Choroid plexus epithelial cell (primary cell): ENCODE measurements around the gene CXCR1.
"Not testable (repeated sequence)": the region's sequence is repeated elsewhere in the genome, so short reads cannot be mapped to it uniquely, and the experiment has no call there.

Experiments used
- DNase-seq: peaks from one replicate; pipeline ENCODE4 v3.0.0-alpha.2; 2010; ENCODE audit warnings: low read depth
- H3K4me3 ChIP-seq: 2 replicates; pipeline ENCODE4 v1.5.1; 2011; ENCODE audit warnings: low read depth, mild to moderate bottlenecking, control low read depth, low read length, moderate library complexity
- TF ChIP-seq, protein P1 (sequence below): conservative IDR thresholded peaks from 2 replicates; pipeline ENCODE4 v1.5.1; 2011; ENCODE audit warnings: low read depth, mild to moderate bottlenecking, control low read depth, inconsistent platforms, low read length, moderate library complexity

CXCR1 gene

GRCh38 chr2:218128781-218129457 lies 37.8 kb downstream of the CXCR1 start:
- no peak for DNase-seq
- H3K4me3 ChIP-seq = no peak overlapping the region
- TF ChIP-seq, protein P1, sequence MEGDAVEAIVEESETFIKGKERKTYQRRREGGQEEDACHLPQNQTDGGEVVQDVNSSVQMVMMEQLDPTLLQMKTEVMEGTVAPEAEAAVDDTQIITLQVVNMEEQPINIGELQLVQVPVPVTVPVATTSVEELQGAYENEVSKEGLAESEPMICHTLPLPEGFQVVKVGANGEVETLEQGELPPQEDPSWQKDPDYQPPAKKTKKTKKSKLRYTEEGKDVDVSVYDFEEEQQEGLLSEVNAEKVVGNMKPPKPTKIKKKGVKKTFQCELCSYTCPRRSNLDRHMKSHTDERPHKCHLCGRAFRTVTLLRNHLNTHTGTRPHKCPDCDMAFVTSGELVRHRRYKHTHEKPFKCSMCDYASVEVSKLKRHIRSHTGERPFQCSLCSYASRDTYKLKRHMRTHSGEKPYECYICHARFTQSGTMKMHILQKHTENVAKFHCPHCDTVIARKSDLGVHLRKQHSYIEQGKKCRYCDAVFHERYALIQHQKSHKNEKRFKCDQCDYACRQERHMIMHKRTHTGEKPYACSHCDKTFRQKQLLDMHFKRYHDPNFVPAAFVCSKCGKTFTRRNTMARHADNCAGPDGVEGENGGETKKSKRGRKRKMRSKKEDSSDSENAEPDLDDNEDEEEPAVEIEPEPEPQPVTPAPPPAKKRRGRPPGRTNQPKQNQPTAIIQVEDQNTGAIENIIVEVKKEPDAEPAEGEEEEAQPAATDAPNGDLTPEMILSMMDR = no peak

DNA sequence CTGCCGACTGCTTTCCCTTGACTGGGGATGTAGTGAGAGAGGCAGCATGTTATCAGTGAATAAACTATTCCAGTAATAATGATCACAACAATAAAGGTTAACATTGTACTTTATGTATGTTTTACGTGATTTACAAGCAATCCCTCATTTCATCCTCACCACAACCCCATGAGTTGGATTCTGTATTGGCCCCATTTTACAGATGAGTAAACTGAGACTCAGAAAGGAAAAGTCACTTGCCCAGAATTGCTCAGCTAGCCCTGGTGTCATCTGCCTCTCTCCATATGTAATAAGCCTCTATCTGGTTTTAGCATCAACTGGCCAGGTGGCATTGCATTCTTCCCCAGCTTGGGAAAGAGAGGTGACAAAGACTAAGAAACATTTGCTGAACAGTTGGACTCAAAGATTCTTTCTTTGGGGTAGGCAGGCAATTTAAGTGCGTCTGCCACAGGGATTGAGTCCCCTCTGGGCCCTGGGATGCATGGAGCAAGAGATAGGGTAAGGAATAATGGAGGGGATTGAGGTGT lies 38.8 kb downstream of the CXCR1 start:
- TF ChIP-seq, protein P1 = no peak

DNA sequence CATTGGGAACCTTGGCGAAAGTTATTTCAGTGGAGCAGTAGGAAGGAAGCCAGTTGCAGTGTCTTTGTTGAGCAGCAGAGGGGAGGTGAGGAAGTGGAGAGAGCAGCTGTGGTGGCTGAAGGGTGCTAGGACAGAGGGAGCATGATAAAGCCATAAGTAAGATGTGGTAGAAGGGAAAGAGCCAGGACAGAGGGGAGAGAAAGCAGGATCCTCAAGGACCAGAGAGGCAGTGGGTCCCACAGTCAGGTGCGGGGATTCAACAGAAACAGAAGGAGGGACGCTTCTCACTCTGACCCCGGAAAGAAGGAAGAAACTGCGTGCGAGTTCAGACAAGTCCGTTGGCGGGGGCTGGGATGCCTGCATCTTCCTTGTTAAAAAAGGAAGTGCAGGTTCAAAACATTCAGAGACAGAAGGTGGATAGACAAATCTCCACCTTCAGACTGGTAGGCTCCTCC lies 41.1 kb downstream of the CXCR1 start, which contains the start of gene CXCR2:
CXCR2 (plus strand) TSS at position 403 of the 455 bp plus-strand sequence. CDS start 8,774 bp downstream, outside the sequence.
- no peak within 1 kb of the TSS for H3K4me3 ChIP-seq
- DNase-seq = no peak
- TF ChIP-seq, protein P1 = no peak

More for the DNA sequence above, 38.8 kb downstream of the CXCR1 start:
- H3K4me3 ChIP-seq = no peak overlapping the region
- DNase-seq = no peak

DNA sequence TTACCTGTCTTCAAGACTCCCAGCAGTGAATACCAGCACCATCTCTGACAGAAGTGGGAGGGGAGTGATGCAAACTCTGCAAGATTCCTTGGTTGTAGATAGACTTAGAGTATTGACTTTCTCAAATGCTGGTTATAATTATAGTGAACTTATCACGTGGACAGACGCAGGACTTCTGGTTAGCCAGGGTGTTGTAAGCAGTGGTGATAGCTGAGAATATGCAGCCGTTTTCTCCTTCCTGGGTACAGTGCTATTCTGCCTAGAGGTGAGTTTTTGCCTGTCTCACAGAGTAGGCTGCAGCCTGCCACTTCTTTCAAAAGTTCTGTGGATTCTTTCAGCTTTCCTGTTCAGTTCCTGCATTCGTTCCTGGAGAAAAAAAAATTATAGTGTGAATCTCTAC lies 41.7 kb downstream of the CXCR1 start:
- TF ChIP-seq, protein P1 = no peak
- DNase-seq = peak; percentile 10
- H3K4me3 ChIP-seq = no peak overlapping the region

- TF ChIP-seq, protein P1 = no peak
- H3K4me3 ChIP-seq = no peak overlapping the region
- DNase-seq = peak; percentile 57
Observed at GRCh38 chr2:218123986-218124385, 42.8 kb downstream of the CXCR1 start.

DNA sequence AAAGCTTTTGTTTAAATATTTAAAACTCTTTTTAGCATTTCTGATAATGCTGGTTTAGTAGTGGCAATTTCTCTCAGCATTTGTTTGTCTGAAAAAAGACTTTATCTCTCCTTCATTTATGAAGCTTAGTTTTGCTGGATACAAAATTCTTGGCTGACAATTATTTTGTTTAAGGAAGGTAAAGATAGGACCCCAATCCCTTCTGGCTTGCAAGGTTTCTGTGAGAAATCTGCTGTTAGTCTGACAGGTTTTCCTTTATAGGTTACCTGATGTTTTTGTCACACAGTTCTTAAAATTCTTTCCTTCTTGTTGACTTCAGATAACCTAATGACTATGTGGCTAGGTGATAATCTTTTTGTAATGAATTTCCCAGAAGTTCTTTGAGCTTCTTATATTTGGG lies 44.5 kb downstream of the CXCR1 start:
- DNase-seq, H3K4me3 ChIP-seq: not testable (repeated sequence)

DNA sequence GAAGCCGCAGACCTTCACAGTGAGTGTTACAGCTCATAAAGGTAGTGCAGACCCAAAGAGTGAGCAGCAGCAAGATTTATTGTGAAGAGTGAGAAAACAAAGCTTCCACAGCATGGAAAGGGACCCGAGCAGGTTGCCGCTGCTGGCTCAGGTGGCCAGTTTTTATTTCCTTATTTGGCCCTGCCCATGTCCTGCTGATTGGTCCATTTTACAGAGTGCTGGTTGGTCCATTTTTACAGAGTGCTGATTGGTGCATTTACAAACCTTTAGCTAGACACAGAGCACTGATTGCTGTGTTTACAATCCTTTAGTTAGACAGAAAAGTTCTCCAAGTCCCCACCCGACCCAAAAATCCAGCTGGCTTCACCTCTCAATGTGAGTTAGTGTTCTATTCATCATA lies 45.0 kb downstream of the CXCR1 start:
- DNase-seq, H3K4me3 ChIP-seq: not testable (repeated sequence)
